Breast epithelium (tissue), 3 donors: ENCODE measurements around the gene LEMD3.

Experiments
- POLR2A ChIP-seq: fragments of 450-650 bp; IDR thresholded peaks from one replicate; pipeline ENCODE4 v1.6.1; 2016; ENCODE audit warnings: antibody characterized with exemption, mild to moderate bottlenecking, moderate library complexity
- TF ChIP-seq, protein P1 (sequence below), 3 donors: fragments of 450-650 bp; IDR thresholded peaks; one replicate each; pipeline ENCODE4 v1.5.1; 2016 to 2017; ENCODE audit warnings: antibody characterized with exemption in 3 of 3, mild to moderate bottlenecking in 3 of 3, moderate library complexity in 3 of 3

DNA sequence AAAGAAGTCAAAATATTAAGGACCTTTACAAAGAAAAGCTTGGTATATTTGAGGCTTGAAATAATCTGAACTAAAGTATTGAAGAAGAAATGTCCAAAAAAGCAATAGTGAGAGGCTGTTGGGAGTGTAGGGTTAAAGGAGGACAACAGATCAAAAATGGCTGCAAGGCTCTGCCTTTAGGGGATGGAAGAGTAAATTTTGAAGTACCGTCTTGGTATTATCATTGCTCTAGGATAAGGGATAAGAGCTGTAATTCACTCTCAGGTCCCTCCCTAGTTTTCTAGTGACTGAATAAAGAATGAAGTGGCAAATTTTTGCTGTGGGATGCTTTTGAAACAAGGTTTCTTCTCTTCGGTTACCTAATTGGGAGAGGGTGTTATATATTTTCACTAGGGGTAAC is 38.7 kb downstream of the LEMD3 start:
- TF ChIP-seq POLR2A: no peak
- TF ChIP-seq, protein P1, sequence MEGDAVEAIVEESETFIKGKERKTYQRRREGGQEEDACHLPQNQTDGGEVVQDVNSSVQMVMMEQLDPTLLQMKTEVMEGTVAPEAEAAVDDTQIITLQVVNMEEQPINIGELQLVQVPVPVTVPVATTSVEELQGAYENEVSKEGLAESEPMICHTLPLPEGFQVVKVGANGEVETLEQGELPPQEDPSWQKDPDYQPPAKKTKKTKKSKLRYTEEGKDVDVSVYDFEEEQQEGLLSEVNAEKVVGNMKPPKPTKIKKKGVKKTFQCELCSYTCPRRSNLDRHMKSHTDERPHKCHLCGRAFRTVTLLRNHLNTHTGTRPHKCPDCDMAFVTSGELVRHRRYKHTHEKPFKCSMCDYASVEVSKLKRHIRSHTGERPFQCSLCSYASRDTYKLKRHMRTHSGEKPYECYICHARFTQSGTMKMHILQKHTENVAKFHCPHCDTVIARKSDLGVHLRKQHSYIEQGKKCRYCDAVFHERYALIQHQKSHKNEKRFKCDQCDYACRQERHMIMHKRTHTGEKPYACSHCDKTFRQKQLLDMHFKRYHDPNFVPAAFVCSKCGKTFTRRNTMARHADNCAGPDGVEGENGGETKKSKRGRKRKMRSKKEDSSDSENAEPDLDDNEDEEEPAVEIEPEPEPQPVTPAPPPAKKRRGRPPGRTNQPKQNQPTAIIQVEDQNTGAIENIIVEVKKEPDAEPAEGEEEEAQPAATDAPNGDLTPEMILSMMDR (IDR thresholded peaks at IDR 0.05): no peak
